ENCODE measurements around the gene NDUFA8. TPM values are rescaled to one million over a fixed set of nuclear protein-coding genes. Genes with fewer than 3 reads are reported as not detected.

The NDUFA8 gene
- total RNA-seq, 1 experiment from 2014 or later, result 60.7 TPM

DNA sequence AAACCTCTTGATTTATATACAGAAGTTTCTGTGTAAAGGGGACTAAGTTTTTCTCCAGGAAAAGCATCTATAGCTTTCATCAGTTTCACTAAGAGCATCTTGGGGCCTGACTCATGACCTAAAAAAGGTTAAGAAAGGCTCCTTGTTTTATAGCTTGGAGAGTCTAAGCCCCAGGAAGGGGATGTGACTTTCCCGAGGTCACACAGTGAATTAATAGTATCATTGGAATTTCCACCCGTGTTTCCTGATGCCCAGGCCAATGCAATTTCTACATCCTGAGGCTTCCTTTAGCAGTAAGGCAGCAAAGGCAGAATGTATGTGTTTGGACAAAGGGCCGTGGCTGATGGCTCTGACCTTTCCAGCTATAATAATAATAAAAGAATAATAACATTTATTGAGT lies 8.8 kb upstream of the NDUFA8 start:
- Histone ChIP-seq H4K8ac (replicated peaks; ENCODE audit: insufficient read length, low read depth, low read length) (no peak overlapping the region), H3K9ac (ENCODE audit: extremely low read depth, insufficient read length, low read length) (no peak overlapping the region), H2AFZ (ENCODE audit: low read length) (no peak overlapping the region), H3K4me1 (ENCODE audit: insufficient read depth, low read length) (no peaks in the 10 kb centered on the region), H3K4ac (ENCODE audit: low read depth, low read length) (no peak overlapping the region), H3K14ac (ENCODE audit: insufficient read depth, low read length) (no peak overlapping the region), H2BK5ac (ENCODE audit: insufficient read length, low read length) (no peak overlapping the region), H3K9me3 (ENCODE audit: control insufficient read depth, low read depth, low read length) (no peaks in the 10 kb centered on the region), H3K23me2 (ENCODE audit: insufficient read length, low read depth, low read length, poor library complexity, severe bottlenecking) (no peaks in the 10 kb centered on the region), H2BK20ac (ENCODE audit: low read depth, low read length, poor library complexity, severe bottlenecking) (no peak overlapping the region), H3K23ac (ENCODE audit: insufficient read length, low read depth, low read length) (no peak overlapping the region), H3K79me1 (ENCODE audit: insufficient read depth, low read depth, low read length, poor library complexity, severe bottlenecking) (no peaks in the 10 kb centered on the region), H3K18ac (ENCODE audit: insufficient read length, low read depth, low read length) (no peak overlapping the region), H3K56ac (ENCODE audit: insufficient read length, low read depth, low read length) (no peak overlapping the region), H3K4me2 (ENCODE audit: insufficient read depth, insufficient read length, low read length) (no peak overlapping the region), H2AK5ac (ENCODE audit: insufficient read length, low read length) (no peak overlapping the region), H4K5ac (ENCODE audit: insufficient read length, low read depth, low read length) (no peak overlapping the region), H3T11ph (ENCODE audit: low read length) (no peak overlapping the region), H3K27ac (ENCODE audit: insufficient read length, low read depth, low read length) (no peak overlapping the region), H4K91ac (ENCODE audit: insufficient read length, low read depth, low read length) (no peak overlapping the region), H2BK120ac (ENCODE audit: low read depth, low read length, poor library complexity, severe bottlenecking) (no peak overlapping the region), H2BK15ac (ENCODE audit: low read depth, low read length) (no peak overlapping the region), H3K79me2 (ENCODE audit: insufficient read depth, low read length) (no peaks in the 10 kb centered on the region), H4K20me1 (ENCODE audit: control insufficient read depth, insufficient read depth, insufficient read length) (no peaks in the 10 kb centered on the region), H2BK12ac (ENCODE audit: insufficient read length, low read depth, low read length) (no peak overlapping the region), H3K27me3 (ENCODE audit: insufficient read depth, low read length) (no peaks in the 10 kb centered on the region)
- Mint-ChIP-seq H3K9me3 (peaks cover 4% of the 10 kb centered on the region in 2 experiments; a peak in 2 of 5 replicates), H3K27ac (no peak overlapping the region), H3K4me1 (peaks cover 0 to 3% of the 10 kb centered on the region in 2 experiments; a peak in 1 of 4 replicates), H3K27me3 (ENCODE audit: low read depth) (peaks cover 36% of the 10 kb centered on the region), H3K4me3 (no peak overlapping the region), H3K36me3 (ENCODE audit: insufficient read depth in 1 of 3, low read depth in 3 of 3) (no peaks in the 10 kb centered on the region; a peak in 1 of 7 replicates)
- TF ChIP-seq, protein P1, sequence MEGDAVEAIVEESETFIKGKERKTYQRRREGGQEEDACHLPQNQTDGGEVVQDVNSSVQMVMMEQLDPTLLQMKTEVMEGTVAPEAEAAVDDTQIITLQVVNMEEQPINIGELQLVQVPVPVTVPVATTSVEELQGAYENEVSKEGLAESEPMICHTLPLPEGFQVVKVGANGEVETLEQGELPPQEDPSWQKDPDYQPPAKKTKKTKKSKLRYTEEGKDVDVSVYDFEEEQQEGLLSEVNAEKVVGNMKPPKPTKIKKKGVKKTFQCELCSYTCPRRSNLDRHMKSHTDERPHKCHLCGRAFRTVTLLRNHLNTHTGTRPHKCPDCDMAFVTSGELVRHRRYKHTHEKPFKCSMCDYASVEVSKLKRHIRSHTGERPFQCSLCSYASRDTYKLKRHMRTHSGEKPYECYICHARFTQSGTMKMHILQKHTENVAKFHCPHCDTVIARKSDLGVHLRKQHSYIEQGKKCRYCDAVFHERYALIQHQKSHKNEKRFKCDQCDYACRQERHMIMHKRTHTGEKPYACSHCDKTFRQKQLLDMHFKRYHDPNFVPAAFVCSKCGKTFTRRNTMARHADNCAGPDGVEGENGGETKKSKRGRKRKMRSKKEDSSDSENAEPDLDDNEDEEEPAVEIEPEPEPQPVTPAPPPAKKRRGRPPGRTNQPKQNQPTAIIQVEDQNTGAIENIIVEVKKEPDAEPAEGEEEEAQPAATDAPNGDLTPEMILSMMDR (conservative IDR thresholded peaks at IDR 0.05), result no peak
- DNase-seq, result no peak
- no CpG with 5 or more reads among the region's 3 CpGs for WGBS (ENCODE audit: extremely low coverage, insufficient read length, low lambda C conversion rate)

All from H9 (cell line).